ENCODE measurements around the gene PHF5A.

The PHF5A gene

GRCh38 chr22:41425660-41426365 lies 42.7 kb downstream of the PHF5A start:
- no peaks in the 10 kb centered on the region for H3K27me3 Mint-ChIP-seq
- H3K4me1 Mint-ChIP-seq (ENCODE audit: low read depth) = peaks cover 14% of the 10 kb centered on the region
- H3K9me3 Mint-ChIP-seq (ENCODE audit: low read depth) = no peaks in the 10 kb centered on the region
- H3K4me3 Mint-ChIP-seq = peak overlapping the region; percentile 50
- H3K36me3 Mint-ChIP-seq = peaks cover 6% of the 10 kb centered on the region
- H3K27ac Mint-ChIP-seq = peak overlapping the region; percentile 74

DNA sequence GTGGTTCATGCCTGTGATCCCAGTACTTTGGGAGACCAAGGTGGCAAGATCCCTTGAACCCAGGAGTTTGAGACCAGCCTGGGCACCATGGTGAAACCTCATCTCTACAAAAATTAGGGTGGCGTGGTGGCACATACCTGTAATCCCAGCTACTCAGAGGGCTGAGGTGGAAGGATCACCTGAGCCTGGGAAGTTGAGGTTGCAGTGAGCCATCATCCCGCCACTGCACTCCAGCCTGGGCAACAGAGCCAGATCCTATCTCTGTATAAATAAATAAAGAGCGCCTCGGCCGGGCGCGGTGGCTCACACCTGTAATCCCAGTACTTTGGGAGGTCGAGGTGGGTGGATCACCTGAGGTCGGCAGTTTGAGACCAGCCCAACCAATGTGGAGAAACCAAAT lies 49.8 kb downstream of the PHF5A start:
- no peaks in the 10 kb centered on the region for H3K27me3 Mint-ChIP-seq
- H3K4me1 Mint-ChIP-seq (ENCODE audit: low read depth) = peaks cover 21% of the 10 kb centered on the region
- H3K36me3 Mint-ChIP-seq = no peaks in the 10 kb centered on the region
- no peaks in the 10 kb centered on the region for H3K9me3 Mint-ChIP-seq (ENCODE audit: low read depth)
- H3K4me3 Mint-ChIP-seq = no peak overlapping the region
- no peak overlapping the region for H3K27ac Mint-ChIP-seq

- peaks cover 21% of the 10 kb centered on the region for H3K4me1 Mint-ChIP-seq (ENCODE audit: low read depth)
- no peak overlapping the region for H3K27ac Mint-ChIP-seq
- H3K36me3 Mint-ChIP-seq = no peaks in the 10 kb centered on the region
- no peaks in the 10 kb centered on the region for H3K9me3 Mint-ChIP-seq (ENCODE audit: low read depth)
- no peaks in the 10 kb centered on the region for H3K27me3 Mint-ChIP-seq
- H3K4me3 Mint-ChIP-seq = no peak overlapping the region
These were observed 50.7 kb downstream of the PHF5A start for GRCh38 chr22:41417622-41418390.

- H3K27me3 Mint-ChIP-seq = no peaks in the 10 kb centered on the region
- H3K4me3 Mint-ChIP-seq = peak overlapping the region; percentile 95
- peaks cover 37% of the 10 kb centered on the region for H3K4me1 Mint-ChIP-seq (ENCODE audit: low read depth)
- peak overlapping the region; percentile 72 for H3K27ac Mint-ChIP-seq
- H3K36me3 Mint-ChIP-seq = no peaks in the 10 kb centered on the region
- no peaks in the 10 kb centered on the region for H3K9me3 Mint-ChIP-seq (ENCODE audit: low read depth)
These were observed 52.9 kb downstream of the PHF5A start for GRCh38 chr22:41415554-41415953.

- no peaks in the 10 kb centered on the region for H3K9me3 Mint-ChIP-seq (ENCODE audit: low read depth)
- H3K4me3 Mint-ChIP-seq = peak overlapping the region; percentile 67
These were observed 57.3 kb downstream of the PHF5A start for GRCh38 chr22:41411021-41411851.

DNA sequence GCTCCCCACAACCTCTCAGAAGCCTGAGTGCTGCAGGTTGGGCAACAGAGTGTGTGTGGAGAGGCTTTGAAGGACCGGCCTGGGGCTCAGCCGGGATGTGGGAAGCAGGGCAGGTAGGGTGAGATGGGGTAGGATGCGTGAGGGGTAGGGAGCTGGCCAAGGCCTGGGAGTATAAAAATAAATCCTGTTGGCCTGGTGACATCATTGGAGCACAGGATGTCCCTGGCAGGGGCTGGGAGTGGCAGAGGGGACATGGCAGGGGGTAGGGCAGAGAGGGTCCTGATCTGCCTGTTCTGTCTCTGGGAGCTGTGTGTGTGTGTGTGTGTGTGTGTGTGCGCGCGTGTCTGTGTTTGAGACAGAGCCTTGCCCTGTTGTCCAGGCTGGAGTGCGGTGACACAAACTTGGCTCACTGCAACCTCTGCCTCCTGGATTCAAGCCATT lies 58.2 kb downstream of the PHF5A start:
- Mint-ChIP-seq H3K4me3 (no peak overlapping the region), H3K27ac (peak overlapping the region; percentile 92), H3K27me3 (no peaks in the 10 kb centered on the region), H3K36me3 (no peaks in the 10 kb centered on the region), H3K4me1 (ENCODE audit: low read depth) (peaks cover 35% of the 10 kb centered on the region), H3K9me3 (ENCODE audit: low read depth) (no peaks in the 10 kb centered on the region)

More at GRCh38 chr22:41411021-41411851, 57.3 kb downstream of the PHF5A start:
- Mint-ChIP-seq H3K4me1 (ENCODE audit: low read depth) (peaks cover 37% of the 10 kb centered on the region), H3K36me3 (no peaks in the 10 kb centered on the region), H3K27me3 (no peaks in the 10 kb centered on the region), H3K27ac (peak overlapping the region; percentile 92)
